ENCODE measurements around the gene LIMA1. TPM values are rescaled to one million over a fixed set of nuclear protein-coding genes. Genes with fewer than 3 reads are reported as not detected.
A peak's percentile ranks its signal among the peaks of the same experiment; 100 is the strongest.
"Not testable (repeated sequence)": the region's sequence is repeated elsewhere in the genome, so short reads cannot be mapped to it uniquely, and the experiment has no call there.

Gene LIMA1
- total RNA-seq, 4 donors from 2014 or later: 7.4 to 24.5 (median 8.8) TPM

DNA sequence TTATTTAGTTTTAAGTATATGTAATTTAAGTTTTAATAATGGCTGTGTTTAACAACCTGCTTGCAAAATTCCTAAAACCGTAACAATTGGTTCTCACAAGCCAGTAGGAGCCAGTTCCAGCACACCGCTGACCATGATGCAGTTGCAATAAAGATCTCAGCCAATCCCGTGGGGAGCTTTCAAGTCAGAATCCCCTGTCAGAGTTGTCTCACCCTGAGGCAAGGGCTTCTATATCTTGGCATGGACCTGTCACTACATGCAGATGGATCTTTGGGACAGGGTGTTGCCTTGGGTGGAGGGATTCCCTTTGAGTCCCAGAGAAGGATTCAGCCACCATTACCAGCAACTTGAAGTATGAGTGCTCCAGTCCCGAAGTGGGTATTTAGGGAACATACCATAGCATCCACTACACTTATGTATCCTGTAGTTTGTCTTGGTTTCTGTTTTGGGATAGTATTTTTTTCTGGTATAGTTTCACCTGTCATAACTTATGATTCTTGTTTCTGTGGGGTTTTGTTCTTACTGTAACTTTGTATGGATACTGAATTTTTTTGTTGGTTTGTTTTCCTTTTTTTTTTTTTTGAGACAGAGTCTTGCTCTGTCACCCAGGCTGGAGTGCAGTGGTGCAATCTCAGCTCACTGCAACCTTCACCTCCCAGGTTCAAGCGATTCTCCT lies 30.1 kb upstream of the LIMA1 start:
- H3K9me3 ChIP-seq: no peaks in the 10 kb centered on the region
- H3K36me3 ChIP-seq: no peaks in the 10 kb centered on the region
- DNase-seq: no peak
- no peak for TF ChIP-seq POLR2A (IDR thresholded peaks at IDR 0.05)
- TF ChIP-seq, protein P1, sequence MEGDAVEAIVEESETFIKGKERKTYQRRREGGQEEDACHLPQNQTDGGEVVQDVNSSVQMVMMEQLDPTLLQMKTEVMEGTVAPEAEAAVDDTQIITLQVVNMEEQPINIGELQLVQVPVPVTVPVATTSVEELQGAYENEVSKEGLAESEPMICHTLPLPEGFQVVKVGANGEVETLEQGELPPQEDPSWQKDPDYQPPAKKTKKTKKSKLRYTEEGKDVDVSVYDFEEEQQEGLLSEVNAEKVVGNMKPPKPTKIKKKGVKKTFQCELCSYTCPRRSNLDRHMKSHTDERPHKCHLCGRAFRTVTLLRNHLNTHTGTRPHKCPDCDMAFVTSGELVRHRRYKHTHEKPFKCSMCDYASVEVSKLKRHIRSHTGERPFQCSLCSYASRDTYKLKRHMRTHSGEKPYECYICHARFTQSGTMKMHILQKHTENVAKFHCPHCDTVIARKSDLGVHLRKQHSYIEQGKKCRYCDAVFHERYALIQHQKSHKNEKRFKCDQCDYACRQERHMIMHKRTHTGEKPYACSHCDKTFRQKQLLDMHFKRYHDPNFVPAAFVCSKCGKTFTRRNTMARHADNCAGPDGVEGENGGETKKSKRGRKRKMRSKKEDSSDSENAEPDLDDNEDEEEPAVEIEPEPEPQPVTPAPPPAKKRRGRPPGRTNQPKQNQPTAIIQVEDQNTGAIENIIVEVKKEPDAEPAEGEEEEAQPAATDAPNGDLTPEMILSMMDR (IDR thresholded peaks at IDR 0.05 in 4 of 5, conservative IDR thresholded peaks at IDR 0.05 in 1 of 5): no peak
- no peaks in the 10 kb centered on the region for H3K27me3 ChIP-seq
- in situ Hi-C loops (cut with MboI; ENCODE audit: low sequenced_read_pairs in 4 of 4) (loop anchor here in 3 of 4 donors (10.0 to 25.0 kb wide), 2 partner anchors 226 to 239 kb away; partner anchors contain the start of gene SMARCD1 (in 2 of the 3)), intact Hi-C loops (cut with DNase I; ENCODE audit: low total_unique reads) (loop anchor here (5.0 to 10.0 kb wide), 3 partner anchors 91 to 229 kb away; partner anchors contain the start of gene SMARCD1)
- peaks cover 0 to 12% of the 10 kb centered on the region in 2 donors for H3K4me1 ChIP-seq
- peak in 1 of 2 donors; percentile 8 for ATAC-seq
- no peak overlapping the region for H3K27ac ChIP-seq
- H3K4me3 ChIP-seq: no peak overlapping the region

DNA sequence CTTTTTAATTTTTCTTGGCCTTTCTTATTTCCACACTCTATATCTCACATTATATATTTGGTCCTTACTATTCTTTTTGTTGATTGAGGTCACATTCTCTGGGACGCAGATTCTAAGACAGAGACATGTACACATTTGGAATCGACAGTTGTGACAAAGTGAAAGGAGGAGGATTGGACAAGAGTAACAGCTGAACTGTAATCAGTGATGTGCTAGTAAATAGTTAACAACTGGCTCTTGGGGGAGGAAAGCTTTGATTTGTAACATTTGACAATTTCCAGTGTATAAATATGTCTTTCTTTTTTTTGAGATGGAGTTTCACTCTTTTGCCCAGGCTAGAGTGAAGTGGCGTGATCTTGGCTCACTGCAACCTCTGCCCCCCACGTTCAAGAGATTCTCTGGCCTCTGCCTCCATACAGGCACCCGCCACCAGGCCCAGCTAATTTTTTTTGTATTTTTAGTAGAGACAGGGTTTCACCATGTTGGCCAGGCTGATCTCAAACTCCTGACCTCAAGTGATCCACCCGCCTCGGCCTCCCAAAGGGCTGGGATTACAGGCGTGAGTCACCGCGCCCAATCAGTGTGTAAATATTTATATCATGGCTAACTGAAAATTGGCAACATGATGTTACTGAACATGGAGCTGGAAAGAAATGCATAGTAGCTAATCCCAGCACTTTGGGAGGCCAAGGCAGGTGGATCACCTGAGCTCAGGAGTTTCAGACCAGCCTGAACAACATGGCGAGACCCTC lies 28.7 kb upstream of the LIMA1 start:
- H3K4me1 ChIP-seq: peaks cover 0 to 12% of the 10 kb centered on the region in 2 donors
- in situ Hi-C loops (cut with MboI; ENCODE audit: low sequenced_read_pairs in 4 of 4): loop anchor here in 3 of 4 donors (10.0 to 25.0 kb wide), 2 partner anchors 225 to 237 kb away; partner anchors contain the start of gene SMARCD1 (in 2 of the 3)
- H3K27ac ChIP-seq: peak overlapping the region in 2 of 4 donors; percentile 18 to 35
- intact Hi-C loops (cut with DNase I; ENCODE audit: low total_unique reads): loop anchor here (5.0 to 10.0 kb wide), 3 partner anchors 90 to 227 kb away; partner anchors contain the start of gene SMARCD1
- H3K9me3 ChIP-seq, H3K36me3 ChIP-seq, H3K27me3 ChIP-seq, H3K4me3 ChIP-seq: not testable (repeated sequence)
- ATAC-seq: peak; percentile 62 to 82
- peak; percentile 11 to 66 for DNase-seq

DNA sequence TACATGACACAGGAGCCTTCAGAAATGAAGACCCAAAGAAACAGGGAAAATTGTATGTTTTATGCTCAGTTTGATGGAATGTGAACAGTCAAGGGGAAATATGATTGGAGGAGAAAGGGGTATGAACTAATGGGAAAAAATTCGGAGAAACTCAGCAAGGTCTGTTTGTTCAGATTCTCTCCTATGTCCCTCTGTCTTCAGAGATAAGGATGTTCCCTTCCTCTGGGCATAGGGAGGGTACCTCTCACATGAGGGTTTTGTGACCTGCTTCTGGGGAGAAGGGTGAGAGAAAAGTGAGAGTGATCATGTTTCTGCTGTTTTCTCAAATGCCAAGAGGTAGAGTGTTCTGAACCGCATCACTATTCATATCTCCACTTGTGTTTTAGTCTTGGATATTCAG lies 26.6 kb upstream of the LIMA1 start:
- H3K4me3 ChIP-seq: no peak overlapping the region
- DNase-seq (no peak), ATAC-seq (no peak)
- intact Hi-C loops (cut with DNase I; ENCODE audit: low total_unique reads) (loop anchor here (5.0 to 10.0 kb wide), 3 partner anchors 88 to 225 kb away; partner anchors contain the start of gene SMARCD1), in situ Hi-C loops (cut with MboI; ENCODE audit: low sequenced_read_pairs in 4 of 4) (loop anchor here in 3 of 4 donors (10.0 to 25.0 kb wide), 2 partner anchors 223 to 235 kb away; partner anchors contain the start of gene SMARCD1 (in 2 of the 3))
- H3K4me1 ChIP-seq: peaks cover 0 to 12% of the 10 kb centered on the region in 2 donors
- TF ChIP-seq, protein P1 (IDR thresholded peaks at IDR 0.05 in 4 of 5, conservative IDR thresholded peaks at IDR 0.05 in 1 of 5): no peak
- H3K36me3 ChIP-seq: no peaks in the 10 kb centered on the region
- no peaks in the 10 kb centered on the region for H3K9me3 ChIP-seq
- no peaks in the 10 kb centered on the region for H3K27me3 ChIP-seq
- no peak overlapping the region for H3K27ac ChIP-seq

DNA sequence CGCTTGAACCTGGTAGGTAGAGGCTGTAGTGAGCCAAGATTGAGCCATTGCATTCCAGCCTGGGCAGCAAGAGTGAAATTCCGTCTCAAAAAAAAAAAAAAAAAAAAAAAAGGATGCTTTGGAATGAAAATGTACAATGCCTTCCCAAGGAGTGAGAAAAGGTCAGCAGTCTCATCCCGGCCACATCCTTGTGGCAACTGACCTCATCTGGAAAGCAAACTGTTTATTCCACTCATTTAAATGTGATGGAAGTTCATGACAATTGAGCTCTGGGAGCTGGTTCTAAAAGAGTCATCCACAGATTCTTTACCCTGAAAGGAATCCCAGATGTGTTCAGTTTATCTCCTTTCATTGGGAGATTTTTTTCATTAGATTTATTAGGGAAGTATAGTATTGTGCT lies 19.4 kb upstream of the LIMA1 start:
- DNase-seq (no peak), ATAC-seq (no peak)
- peaks cover 1 to 8% of the 10 kb centered on the region in 2 donors for H3K4me1 ChIP-seq
- no peaks in the 10 kb centered on the region for H3K9me3 ChIP-seq
- in situ Hi-C loops (cut with MboI; ENCODE audit: low sequenced_read_pairs in 4 of 4) (loop anchor here in 2 of 4 donors (25.0 kb wide), 1 partner anchor 215 kb away; the partner anchor contains the start of gene SMARCD1 (in 2 of the 2)), intact Hi-C loops (cut with DNase I; ENCODE audit: low total_unique reads) (no loop called here)
- no peaks in the 10 kb centered on the region for H3K36me3 ChIP-seq
- no peaks in the 10 kb centered on the region for H3K27me3 ChIP-seq
- TF ChIP-seq, protein P1 (IDR thresholded peaks at IDR 0.05 in 4 of 5, conservative IDR thresholded peaks at IDR 0.05 in 1 of 5): no peak
- TF ChIP-seq POLR2A (IDR thresholded peaks at IDR 0.05): no peak
- peak overlapping the region in 1 of 4 donors; percentile 13 for H3K27ac ChIP-seq
- no peak overlapping the region for H3K4me3 ChIP-seq

- Histone ChIP-seq H3K9me3 (no peaks in the 10 kb centered on the region), H3K27me3 (no peaks in the 10 kb centered on the region), H3K27ac (peak overlapping the region; percentile 57 to 69 (median 66)), H3K36me3 (peaks cover 0 to 5% of the 10 kb centered on the region in 2 donors), H3K4me1 (peaks cover 20 to 27% of the 10 kb centered on the region in 2 donors), H3K4me3 (no peak overlapping the region)
- intact Hi-C loops (cut with DNase I; ENCODE audit: low total_unique reads) (no loop called here), in situ Hi-C loops (cut with MboI; ENCODE audit: low sequenced_read_pairs in 4 of 4) (no loop called here)
- no peak for TF ChIP-seq POLR2A (IDR thresholded peaks at IDR 0.05)
- TF ChIP-seq, protein P1 (IDR thresholded peaks at IDR 0.05 in 4 of 5, conservative IDR thresholded peaks at IDR 0.05 in 1 of 5): no peak
- DNase-seq (no peak), ATAC-seq (peak; percentile 55 to 61)
Measured at GRCh38 chr12:50297996-50298395, 14.7 kb upstream of the LIMA1 start.

Measured in gastrocnemius medialis (tissue), 4 donors.